ENCODE measurements around the gene LRRC42.

Gene LRRC42

GRCh38 chr1:54007613-54008012 lies 61.5 kb downstream of the LRRC42 start:
- no peak for DNase-seq

- DNase-seq, result no peak
Observed at GRCh38 chr1:54008876-54009275, 62.7 kb downstream of the LRRC42 start.

- no peak for DNase-seq
Observed at GRCh38 chr1:54009406-54009805, 63.3 kb downstream of the LRRC42 start.

- DNase-seq, result no peak
Observed at GRCh38 chr1:54010415-54011117, 64.4 kb downstream of the LRRC42 start.

GRCh38 chr1:54011316-54012007 lies 65.3 kb downstream of the LRRC42 start:
- DNase-seq, result no peak

GRCh38 chr1:54012008-54012325 lies 65.8 kb downstream of the LRRC42 start:
- DNase-seq, result no peak

- no peak for DNase-seq
Observed at GRCh38 chr1:54012863-54013262, 66.7 kb downstream of the LRRC42 start.

- no peak for DNase-seq
Observed at GRCh38 chr1:54013393-54014008, 67.4 kb downstream of the LRRC42 start.

GRCh38 chr1:54014009-54014629 lies 68.0 kb downstream of the LRRC42 start:
- DNase-seq, result no peak

- peak; percentile 97 for DNase-seq
Observed at GRCh38 chr1:54016343-54017282, 70.5 kb downstream of the LRRC42 start.

All from NCI-H2029 treated with DMSO at 0.1 percent for 48 hours (cell line).